IMR-90 (cell line): Measurements from ENCODE around the gene PEX5L. TPM values are rescaled to one million over a fixed set of nuclear protein-coding genes. Genes with fewer than 3 reads are reported as not detected.

Experiments used
- ATAC-seq: fragments of 200-7000 bp; cut with Tn5 transposase; 2 replicates; pipeline ENCODE4 v1.9.1; 2020; ENCODE audit warnings: low read depth, mild to moderate bottlenecking, moderate library complexity
- BruUV-seq: library from RNA; stranded (reverse); fragments of 400-500 nt; replicated peaks from 2 replicates; lab custom pipeline; 2021; lab: Mats Ljungman, UMichigan
- CTCF ChIA-PET: fragments of 300-600 bp; formaldehyde crosslinking; extraction: SDS; loops from one replicate; lab custom pipeline; 2021; ENCODE audit warnings: antibody characterized with exemption; lab: Yijun Ruan, JAX
- POLR2A ChIA-PET: fragments of 300-600 bp; sonication (Branson Sonifier 250); formaldehyde crosslinking; loops from one replicate; lab custom pipeline; 2022; ENCODE audit warnings: antibody characterized with exemption; ENCODE audit not compliant: unreplicated experiment; lab: Charles Lee
- DNase-seq: peaks from one replicate; pipeline ENCODE4 v3.0.0; 2013
- H2AFZ ChIP-seq: replicated peaks from 2 replicates; pipeline ENCODE3; 2013; ENCODE audit warnings: low read length, mild to moderate bottlenecking; ENCODE audit not compliant: poor library complexity
- H2AK5ac ChIP-seq: 2 replicates; pipeline ENCODE4 v1.6.1; 2013; ENCODE audit warnings: low read depth, low read length, inconsistent platforms
- H2AK9ac ChIP-seq: replicated peaks from 2 replicates; pipeline ENCODE3; 2013; ENCODE audit warnings: mild to moderate bottlenecking, low read depth, low read length, moderate library complexity; ENCODE audit not compliant: poor library complexity
- H2BK120ac ChIP-seq: 2 replicates; pipeline ENCODE4 v1.6.1; 2013; ENCODE audit warnings: low read depth, low read length, inconsistent platforms
- H2BK15ac ChIP-seq: 3 replicates; pipeline ENCODE4 v1.6.1; 2013; ENCODE audit warnings: low read depth, low read length, inconsistent platforms
- H2BK20ac ChIP-seq: 2 replicates; pipeline ENCODE4 v1.6.1; 2013; ENCODE audit warnings: low read depth, mild to moderate bottlenecking, inconsistent platforms, low read length, moderate library complexity
- H2BK5ac ChIP-seq: 2 replicates; pipeline ENCODE4 v1.6.1; 2013; ENCODE audit warnings: mild to moderate bottlenecking, low read depth, low read length, inconsistent platforms; ENCODE audit not compliant: poor library complexity, severe bottlenecking
- H3K14ac ChIP-seq: replicated peaks from 2 replicates; pipeline ENCODE4 v1.6.1; 2013; ENCODE audit warnings: low read depth, low read length, inconsistent platforms
- H3K18ac ChIP-seq: 2 replicates; pipeline ENCODE4 v1.6.1; 2013; ENCODE audit warnings: low read depth, low read length, control low read depth
- H3K23ac ChIP-seq: 2 replicates; pipeline ENCODE4 v1.6.1; 2013; ENCODE audit warnings: low read depth, low read length, inconsistent platforms
- H3K27ac ChIP-seq: 2 replicates; pipeline ENCODE4 v1.5.1; 2013; ENCODE audit warnings: mild to moderate bottlenecking, control low read depth, low read length; ENCODE audit not compliant: insufficient read depth
- H3K27me3 ChIP-seq: 2 replicates; pipeline ENCODE4 v1.6.1; 2013; ENCODE audit warnings: low read length; ENCODE audit not compliant: control insufficient read depth, insufficient read depth
- H3K36me3 ChIP-seq: 2 replicates; pipeline ENCODE4 v1.6.1; 2013; ENCODE audit warnings: low read length, mixed read lengths; ENCODE audit not compliant: control insufficient read depth, insufficient read depth
- H3K4ac ChIP-seq: 2 replicates; pipeline ENCODE4 v1.6.1; 2013; ENCODE audit warnings: low read depth, low read length, inconsistent platforms
- H3K4me1 ChIP-seq: 2 replicates; pipeline ENCODE4 v1.6.1; 2013; ENCODE audit warnings: low read length, mixed read lengths; ENCODE audit not compliant: control insufficient read depth, insufficient read depth
- H3K4me2 ChIP-seq: 2 replicates; pipeline ENCODE4 v1.6.1; 2013; ENCODE audit warnings: low read depth, mild to moderate bottlenecking, control low read depth, low read length, moderate library complexity
- H3K4me3 ChIP-seq: 2 replicates; pipeline ENCODE4 v1.5.1; 2013; ENCODE audit warnings: low read depth, mild to moderate bottlenecking, control low read depth, low read length, moderate library complexity; ENCODE audit not compliant: insufficient read depth
- H3K56ac ChIP-seq: 2 replicates; pipeline ENCODE4 v1.6.1; 2013; ENCODE audit warnings: low read length, inconsistent platforms; ENCODE audit not compliant: insufficient read depth; ENCODE audit errors: extremely low read depth
- H3K79me1 ChIP-seq, 2 experiments: 2 replicates each; pipeline ENCODE4 v1.6.1; 2013; ENCODE audit warnings: low read length in 2 of 2, inconsistent platforms in 1 of 2, low read depth in 1 of 2
- H3K9ac ChIP-seq: 2 replicates; pipeline ENCODE4 v1.6.1; 2013; ENCODE audit warnings: low read depth, low read length, control low read depth
- H3K9me1 ChIP-seq: 2 replicates; pipeline ENCODE4 v1.6.1; 2013; ENCODE audit warnings: low read length, inconsistent platforms; ENCODE audit not compliant: insufficient read depth
- H3K9me3 ChIP-seq: 2 replicates; pipeline ENCODE4 v1.6.1; 2013; ENCODE audit warnings: low read length; ENCODE audit not compliant: control insufficient read depth, insufficient read depth
- H4K20me1 ChIP-seq: 2 replicates; pipeline ENCODE4 v1.6.1; 2013; ENCODE audit warnings: low read length, inconsistent platforms; ENCODE audit not compliant: insufficient read depth
- H4K5ac ChIP-seq: 2 replicates; pipeline ENCODE4 v1.6.1; 2013; ENCODE audit warnings: mild to moderate bottlenecking, low read depth, low read length, control low read depth
- H4K8ac ChIP-seq, 2 experiments: 2 replicates each; pipeline ENCODE4 v1.6.1; 2013; ENCODE audit warnings: low read depth in 2 of 2, low read length in 2 of 2, control low read depth in 1 of 2, inconsistent platforms in 1 of 2
- H4K91ac ChIP-seq: 2 replicates; pipeline ENCODE4 v1.6.1; 2013; ENCODE audit warnings: low read depth, low read length, inconsistent platforms; ENCODE audit not compliant: insufficient read depth
- BHLHE40 ChIP-seq: fragments of 150-350 bp; IDR thresholded peaks from 2 replicates; pipeline ENCODE4 v1.6.1; 2016; ENCODE audit warnings: mild to moderate bottlenecking, low read depth, low read length
- CHD1 ChIP-seq: IDR thresholded peaks from 2 replicates; pipeline ENCODE4 v1.6.1; 2012; ENCODE audit warnings: low read depth, low read length, improper control_type of control experiment
- FOS ChIP-seq: fragments of 150-350 bp; IDR thresholded peaks from 2 replicates; pipeline ENCODE4 v1.6.1; 2016; ENCODE audit warnings: low read depth, low read length
- MAFK ChIP-seq: IDR thresholded peaks from 2 replicates; pipeline ENCODE4 v1.6.1; 2012; ENCODE audit warnings: low read depth, low read length, improper control_type of control experiment
- MAZ ChIP-seq: IDR thresholded peaks from 2 replicates; pipeline ENCODE4 v1.6.1; 2012; ENCODE audit warnings: low read depth, mild to moderate bottlenecking, low read length, improper control_type of control experiment, moderate library complexity, borderline replicate concordance
- MXI1 ChIP-seq: IDR thresholded peaks from 2 replicates; pipeline ENCODE4 v1.6.1; 2012; ENCODE audit warnings: low read depth, mild to moderate bottlenecking, low read length, moderate library complexity, borderline replicate concordance
- NFE2L2 ChIP-seq: fragments of 150-350 bp; IDR thresholded peaks from 2 replicates; pipeline ENCODE4 v1.6.1; 2016; ENCODE audit warnings: low read depth, mild to moderate bottlenecking, low read length
- POLR2A ChIP-seq: IDR thresholded peaks from 2 replicates; pipeline ENCODE4 v1.6.1; 2012; ENCODE audit warnings: mild to moderate bottlenecking, low read depth, low read length
- RAD21 ChIP-seq: IDR thresholded peaks from 2 replicates; pipeline ENCODE4 v1.6.1; 2012; ENCODE audit warnings: low read length, improper control_type of control experiment
- RCOR1 ChIP-seq: IDR thresholded peaks from 2 replicates; pipeline ENCODE4 v1.6.1; 2012; ENCODE audit warnings: mild to moderate bottlenecking, low read length, improper control_type of control experiment; ENCODE audit not compliant: insufficient replicate concordance
- RFX5 ChIP-seq: IDR thresholded peaks from 2 replicates; pipeline ENCODE4 v1.8.0; 2012; ENCODE audit warnings: low read depth, mild to moderate bottlenecking, low read length, moderate library complexity
- WGBS, 2 experiments: methylation state at CpG; one replicate each; pipeline versions ENCODE4 v1.1.5 to v1.1.7; 2013; ENCODE audit warnings: missing lambda C conversion rate in 2 of 2; ENCODE audit not compliant: insufficient read length in 1 of 2; ENCODE audit errors: extremely low coverage in 2 of 2; 5-methylcytosine and 5-hydroxymethylcytosine counted together
- dilution Hi-C: fragments of 300-500 bp; cut with HindIII; formaldehyde crosslinking; loops from one replicate; pipeline ENCODE4 v1.14.3; 2018; ENCODE audit warnings: low sequenced_read_pairs; ENCODE audit not compliant: unreplicated experiment
- in situ Hi-C: fragments of 300-500 bp; cut with MboI; formaldehyde crosslinking; loops from 3 replicates; pipeline ENCODE4 v1.14.3; 2019; ENCODE audit warnings: low sequenced_read_pairs, inconsistent platforms, mixed read lengths
- intact Hi-C: fragments of 100-400 bp; cut with micrococcal nuclease; formaldehyde crosslinking; loops from 2 replicates; pipeline ENCODE4 v1.10.0; 2022
- polyA plus RNA-seq, 3 experiments: library from polyadenylated mRNA; depleted of rRNA; stranded (reverse); fragments of >200 nt; gene quantifications; 2 replicates each; pipeline ENCODE4 v1.2.3, GENCODE V29; 2012; ENCODE audit warnings: low replicate concordance in 1 of 3
- total RNA-seq: library from RNA; depleted of rRNA; stranded (reverse); fragments of >200 nt; gene quantifications from 2 replicates; pipeline ENCODE4 v1.2.3, GENCODE V29; 2012
- TF ChIP-seq, protein P1 (sequence below): fragments of 150-350 bp; IDR thresholded peaks from 2 replicates; pipeline ENCODE4 v1.6.1; 2016; ENCODE audit warnings: low read depth, mild to moderate bottlenecking, low read length, moderate library complexity, borderline replicate concordance
- TF ChIP-seq, protein P2 (sequence below): fragments of 150-350 bp; IDR thresholded peaks from 2 replicates; pipeline ENCODE4 v1.6.1; 2017; ENCODE audit warnings: mild to moderate bottlenecking, antibody characterized with exemption, low read length, low read depth
- TF ChIP-seq, protein P3 (sequence below): conservative IDR thresholded peaks from 2 replicates; pipeline ENCODE4 v1.5.1; 2012; ENCODE audit warnings: mild to moderate bottlenecking, low read depth, low read length, improper control_type of control experiment

The PEX5L gene
- total and polyA plus RNA-seq, 2 of the 4 experiments (the other 2 are of a cell fraction): not detected

DNA sequence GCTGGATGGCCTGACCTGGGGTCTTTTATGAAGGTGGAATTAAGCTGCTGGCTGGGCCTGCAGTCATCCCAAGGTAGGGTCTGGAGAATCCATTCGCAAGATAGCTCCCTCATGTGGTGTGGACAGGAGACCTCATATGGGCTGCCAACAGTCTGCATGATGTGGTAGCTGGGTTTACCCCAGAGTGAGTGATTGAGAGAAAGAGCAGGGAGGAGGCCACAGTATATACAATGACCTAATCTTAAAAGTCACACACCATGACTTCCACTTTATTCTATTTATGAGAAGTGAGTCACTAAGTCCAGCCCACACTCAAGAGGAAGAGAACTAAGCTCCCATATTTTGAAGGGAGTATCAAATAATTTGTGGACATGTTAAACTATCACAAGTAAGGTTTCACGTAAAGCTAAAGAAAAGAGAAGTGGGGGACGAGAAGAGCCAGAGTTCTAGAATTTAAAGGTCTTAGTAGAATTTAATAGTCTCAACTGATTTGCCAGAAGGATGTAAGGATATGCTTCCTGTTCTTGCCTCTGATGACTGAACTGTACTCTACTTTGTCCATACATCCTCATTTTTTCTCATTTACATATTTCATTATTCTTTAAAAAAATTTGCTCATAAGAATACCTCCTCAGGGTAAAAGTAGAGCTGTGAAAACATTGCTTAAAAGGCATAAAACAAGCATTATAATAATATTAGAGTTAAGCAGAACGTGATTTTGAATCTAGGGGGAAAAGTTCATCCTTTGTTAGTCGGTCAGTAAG is 184.4 kb downstream of the PEX5L start:
- Histone ChIP-seq H3K14ac (0 out of 2 replicates have a peak overlapping the region, but pooled peaks have one; percentile 24), H3K9me1 (no peaks in the 10 kb centered on the region), H3K4me1 (peaks cover 3% of the 10 kb centered on the region; the same call in 1 of the 2 replicates), H3K27me3 (no peaks in the 10 kb centered on the region), H3K27ac (no peak overlapping the region), H3K36me3 (no peaks in the 10 kb centered on the region), H3K18ac (no peak overlapping the region), H3K9ac (no peak overlapping the region), H2BK120ac (no peak overlapping the region), H3K4me2 (no peak overlapping the region), H4K8ac (peak overlapping the region in 1 of 2 experiments; percentile 22; a peak in 1 of 4 replicates), H2BK20ac (no peak overlapping the region; the same call in 1 of the 2 replicates), H3K9me3 (no peaks in the 10 kb centered on the region), H3K23ac (no peak overlapping the region), H3K56ac (no peak overlapping the region), H2AK9ac (no peak overlapping the region), H2BK15ac (no peak overlapping the region; the same call in 2 of the 3 replicates), H3K4me3 (no peak overlapping the region), H2BK5ac (peak overlapping the region; percentile 47), H4K91ac (no peak overlapping the region), H2AK5ac (0 out of 2 replicates have a peak overlapping the region, but pooled peaks have one; percentile 17), H3K79me1 (no peaks in the 10 kb centered on the region), H2AFZ (peak overlapping the region; percentile 74), H4K20me1 (no peaks in the 10 kb centered on the region), H3K4ac (no peak overlapping the region; the same call in 1 of the 2 replicates), H4K5ac (no peak overlapping the region)
- in situ Hi-C loops (no loop called here), dilution Hi-C loops (no loop called here), intact Hi-C loops (no loop called here)
- DNase-seq (peak; percentile 92), ATAC-seq (peak; percentile 93)
- no TSS peak for BruUV-seq
- POLR2A ChIA-PET: no interaction called here
- CTCF ChIA-PET: interaction anchor here (0.7 to 1.9 kb wide), 3 partner anchors 12 to 44 kb away, joined by 3 to 8 read pairs (median 6); no protein-coding TSS in a partner anchor
- WGBS, 2 experiments: no CpG with 5 or more reads among the region's 5 CpGs
- no peak for TF ChIP-seq POLR2A
- no peak for TF ChIP-seq RFX5
- TF ChIP-seq MXI1: no peak
- TF ChIP-seq, protein P1, sequence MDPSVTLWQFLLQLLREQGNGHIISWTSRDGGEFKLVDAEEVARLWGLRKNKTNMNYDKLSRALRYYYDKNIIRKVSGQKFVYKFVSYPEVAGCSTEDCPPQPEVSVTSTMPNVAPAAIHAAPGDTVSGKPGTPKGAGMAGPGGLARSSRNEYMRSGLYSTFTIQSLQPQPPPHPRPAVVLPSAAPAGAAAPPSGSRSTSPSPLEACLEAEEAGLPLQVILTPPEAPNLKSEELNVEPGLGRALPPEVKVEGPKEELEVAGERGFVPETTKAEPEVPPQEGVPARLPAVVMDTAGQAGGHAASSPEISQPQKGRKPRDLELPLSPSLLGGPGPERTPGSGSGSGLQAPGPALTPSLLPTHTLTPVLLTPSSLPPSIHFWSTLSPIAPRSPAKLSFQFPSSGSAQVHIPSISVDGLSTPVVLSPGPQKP: no peak
- TF ChIP-seq MAZ: no peak
- TF ChIP-seq RAD21: peak; percentile 37
- no peak for TF ChIP-seq CHD1
- TF ChIP-seq FOS: peak; percentile 75
- TF ChIP-seq MAFK: no peak
- TF ChIP-seq, protein P2, sequence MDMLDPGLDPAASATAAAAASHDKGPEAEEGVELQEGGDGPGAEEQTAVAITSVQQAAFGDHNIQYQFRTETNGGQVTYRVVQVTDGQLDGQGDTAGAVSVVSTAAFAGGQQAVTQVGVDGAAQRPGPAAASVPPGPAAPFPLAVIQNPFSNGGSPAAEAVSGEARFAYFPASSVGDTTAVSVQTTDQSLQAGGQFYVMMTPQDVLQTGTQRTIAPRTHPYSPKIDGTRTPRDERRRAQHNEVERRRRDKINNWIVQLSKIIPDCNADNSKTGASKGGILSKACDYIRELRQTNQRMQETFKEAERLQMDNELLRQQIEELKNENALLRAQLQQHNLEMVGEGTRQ: no peak
- TF ChIP-seq, protein P3, sequence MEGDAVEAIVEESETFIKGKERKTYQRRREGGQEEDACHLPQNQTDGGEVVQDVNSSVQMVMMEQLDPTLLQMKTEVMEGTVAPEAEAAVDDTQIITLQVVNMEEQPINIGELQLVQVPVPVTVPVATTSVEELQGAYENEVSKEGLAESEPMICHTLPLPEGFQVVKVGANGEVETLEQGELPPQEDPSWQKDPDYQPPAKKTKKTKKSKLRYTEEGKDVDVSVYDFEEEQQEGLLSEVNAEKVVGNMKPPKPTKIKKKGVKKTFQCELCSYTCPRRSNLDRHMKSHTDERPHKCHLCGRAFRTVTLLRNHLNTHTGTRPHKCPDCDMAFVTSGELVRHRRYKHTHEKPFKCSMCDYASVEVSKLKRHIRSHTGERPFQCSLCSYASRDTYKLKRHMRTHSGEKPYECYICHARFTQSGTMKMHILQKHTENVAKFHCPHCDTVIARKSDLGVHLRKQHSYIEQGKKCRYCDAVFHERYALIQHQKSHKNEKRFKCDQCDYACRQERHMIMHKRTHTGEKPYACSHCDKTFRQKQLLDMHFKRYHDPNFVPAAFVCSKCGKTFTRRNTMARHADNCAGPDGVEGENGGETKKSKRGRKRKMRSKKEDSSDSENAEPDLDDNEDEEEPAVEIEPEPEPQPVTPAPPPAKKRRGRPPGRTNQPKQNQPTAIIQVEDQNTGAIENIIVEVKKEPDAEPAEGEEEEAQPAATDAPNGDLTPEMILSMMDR: peak; percentile 42
- TF ChIP-seq BHLHE40: peak; percentile 24; the same call in 1 of the 2 replicates
- TF ChIP-seq NFE2L2: no peak
- TF ChIP-seq RCOR1: no peak
